Stimulated activated CD8-positive, alpha-beta memory T cell treated with anti-CD3 and anti-CD28 coated beads, Interleukin-4, amount 100 ng/mL, for 24 hours (primary cell): ENCODE results near the gene TOX2.

Source experiments
- DNase-seq: peaks from one replicate; pipeline ENCODE4 v3.0.0-alpha.2; 2020; ENCODE audit warnings: low read depth

The TOX2 gene

DNA sequence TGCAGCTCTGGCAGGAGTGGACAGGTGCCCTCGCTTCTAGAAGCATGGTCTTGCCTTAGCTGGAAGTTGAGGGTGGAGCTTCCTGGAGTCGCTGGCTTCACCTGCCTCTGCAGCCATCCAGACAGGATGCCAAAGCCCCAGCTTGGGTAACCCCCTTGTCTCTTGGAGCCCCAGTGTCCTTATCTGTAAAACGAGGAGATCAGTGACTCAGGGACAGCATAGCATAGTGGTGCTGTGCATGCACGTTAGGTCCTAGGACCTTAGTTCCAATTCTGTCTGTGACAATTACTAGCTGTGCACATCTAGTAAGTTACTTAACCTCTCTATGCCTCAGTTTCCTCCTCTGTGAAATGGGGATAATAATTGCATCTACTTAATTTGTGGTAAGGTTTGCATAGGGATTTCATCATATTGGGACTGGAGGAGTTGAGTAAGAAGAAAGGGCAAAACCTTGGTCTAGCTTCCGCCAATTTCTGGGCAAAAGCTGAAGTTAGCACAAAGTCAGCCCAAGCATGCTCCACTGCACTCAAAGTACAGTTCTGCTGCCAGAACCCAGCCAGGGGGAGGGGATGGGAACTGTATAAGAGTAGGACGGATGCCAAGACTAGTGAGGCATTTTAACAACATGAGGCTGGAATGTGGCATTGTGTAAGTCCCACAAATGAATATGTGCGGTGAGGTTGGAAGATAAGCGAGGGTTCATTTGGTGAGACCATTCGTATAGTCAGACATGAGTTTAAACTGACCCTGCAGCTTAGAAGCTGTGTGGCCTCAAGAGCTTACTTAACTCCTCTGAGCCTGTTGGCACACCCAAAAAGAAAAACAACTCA lies 24.5 kb downstream of the TOX2 start:
- DNase-seq, result no peak

DNA sequence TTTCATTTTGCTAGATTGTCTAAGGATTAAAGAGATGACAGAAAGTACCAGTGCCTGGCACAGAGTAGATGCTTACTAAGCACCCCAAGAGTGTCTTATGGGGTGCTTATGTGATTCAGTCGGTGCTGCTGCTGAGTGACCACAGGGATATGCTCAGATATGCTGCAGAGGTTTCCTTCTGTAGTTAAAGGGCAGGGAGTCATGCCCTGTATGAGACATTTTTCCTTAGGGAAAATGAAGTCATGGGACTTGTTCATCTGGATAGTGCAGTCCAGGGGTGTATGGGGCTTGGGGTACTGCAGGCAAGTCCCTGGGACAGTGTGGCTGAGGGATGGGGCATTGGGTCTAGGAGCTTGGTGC lies 25.1 kb downstream of the TOX2 start:
- DNase-seq, result no peak

DNA sequence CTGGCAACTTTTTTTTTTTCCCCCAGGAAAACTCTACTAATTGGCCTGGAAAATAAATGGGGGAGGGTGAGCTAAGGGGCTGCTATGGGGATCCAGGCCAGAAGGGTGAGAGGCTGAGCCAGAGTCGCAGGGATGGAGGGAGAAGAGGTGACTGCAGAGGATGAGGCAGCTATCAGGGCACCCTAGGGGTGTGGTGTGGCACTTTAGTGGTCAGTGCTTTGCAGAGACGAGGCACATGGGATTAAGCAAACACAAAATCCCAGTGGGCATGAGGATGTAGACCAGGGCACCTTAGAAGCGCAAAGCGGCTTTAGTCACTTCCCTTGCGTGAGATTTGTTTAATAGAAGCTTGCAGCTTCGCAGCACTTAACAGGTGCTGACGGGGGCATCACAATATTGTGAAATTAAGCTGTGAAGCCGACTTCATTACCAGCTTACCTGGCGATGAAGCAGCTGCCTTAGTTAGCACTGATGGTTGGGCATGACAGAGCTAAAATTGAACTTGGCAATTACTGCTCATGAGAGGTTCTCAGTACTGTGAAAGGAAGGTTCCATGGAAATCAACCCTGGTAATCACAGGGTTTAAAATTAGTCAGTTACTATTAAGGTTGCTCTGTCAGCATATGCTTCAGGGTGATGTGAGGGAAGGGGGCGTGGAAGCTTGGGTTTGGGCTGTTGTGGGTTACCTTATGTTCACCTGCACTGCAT lies 26.0 kb downstream of the TOX2 start:
- no peak for DNase-seq

DNA sequence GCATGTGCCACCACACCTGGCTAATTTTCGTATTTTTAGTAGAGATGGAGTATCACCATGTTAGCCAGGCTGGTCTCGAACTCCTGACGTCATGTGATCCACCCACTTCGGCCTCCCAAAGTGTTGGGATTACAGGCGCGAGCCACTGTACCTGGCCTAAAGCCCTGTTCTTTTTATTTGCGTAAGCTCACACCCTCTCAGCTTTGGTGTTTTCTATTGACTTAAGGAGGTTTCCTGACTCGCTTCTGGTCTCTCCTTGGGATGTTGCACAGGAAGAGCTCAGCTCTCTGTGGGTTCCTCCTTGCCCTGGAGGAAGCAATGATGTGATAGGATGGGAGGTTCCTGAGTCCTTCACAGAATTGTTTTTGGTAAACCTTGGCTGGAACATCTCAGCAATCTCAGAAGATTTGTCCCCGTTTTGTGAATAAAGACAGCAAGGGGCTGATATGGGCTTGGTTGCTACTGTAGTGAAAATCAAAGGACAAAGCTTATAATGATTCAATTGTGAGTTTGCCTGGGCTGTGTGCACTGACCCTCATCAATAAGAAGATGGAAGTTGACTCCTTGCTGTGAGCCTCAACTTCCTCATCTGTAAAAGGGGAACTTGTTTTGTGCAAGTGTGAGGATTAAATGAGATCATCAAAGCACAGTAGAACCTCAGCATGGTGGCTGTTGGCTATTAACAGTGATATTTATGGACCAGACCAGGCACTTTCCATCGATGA lies 27.0 kb downstream of the TOX2 start:
- DNase-seq, result no peak

DNA sequence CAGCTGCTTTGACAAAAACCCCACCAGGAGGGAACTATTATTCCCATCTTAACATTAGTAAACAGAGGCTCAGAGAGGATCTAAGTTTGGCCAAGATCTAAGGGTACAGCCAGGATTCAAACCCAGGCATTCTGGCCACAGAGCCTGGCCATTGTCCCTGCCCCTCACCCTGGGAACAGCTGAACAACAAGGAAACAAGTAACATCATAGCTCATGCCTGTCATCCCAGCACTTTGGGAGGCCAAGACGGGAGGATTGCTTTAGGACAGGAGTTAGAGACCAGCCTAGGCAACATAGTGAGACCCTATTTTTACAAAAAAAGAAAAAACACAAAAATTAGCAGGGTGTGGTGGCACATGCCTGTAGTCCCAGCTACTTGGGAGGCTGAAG lies 27.5 kb downstream of the TOX2 start:
- DNase-seq, result no peak

DNA sequence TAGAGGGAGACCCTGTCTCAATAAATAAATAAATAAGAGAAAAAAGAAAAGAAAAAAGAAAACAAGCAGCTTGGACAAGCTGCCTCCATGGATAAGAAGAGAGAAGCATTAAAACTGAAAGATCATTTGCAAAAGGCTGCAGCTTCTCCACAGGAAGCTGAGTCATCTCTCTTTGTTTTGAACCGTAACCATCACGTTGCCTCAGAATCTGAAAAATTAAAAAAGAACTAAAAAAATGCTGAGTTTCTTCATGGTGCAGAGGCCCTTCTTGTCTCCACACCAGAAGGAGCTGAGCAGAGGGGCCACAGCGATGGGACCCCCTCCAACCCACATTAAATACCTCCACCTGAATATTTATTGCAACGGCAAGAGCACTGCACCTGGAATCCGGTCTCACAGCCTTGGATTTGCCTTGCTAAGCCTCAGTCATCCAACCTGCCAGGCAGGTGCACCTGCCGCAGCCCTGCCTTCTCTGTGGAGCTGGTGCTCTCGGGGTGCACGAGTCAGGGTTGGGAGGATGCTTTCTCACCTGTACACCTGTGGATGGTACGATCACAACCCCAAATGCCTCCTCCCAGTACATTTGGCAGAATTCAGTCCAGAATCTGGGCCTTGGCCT lies 28.1 kb downstream of the TOX2 start:
- no peak for DNase-seq

DNA sequence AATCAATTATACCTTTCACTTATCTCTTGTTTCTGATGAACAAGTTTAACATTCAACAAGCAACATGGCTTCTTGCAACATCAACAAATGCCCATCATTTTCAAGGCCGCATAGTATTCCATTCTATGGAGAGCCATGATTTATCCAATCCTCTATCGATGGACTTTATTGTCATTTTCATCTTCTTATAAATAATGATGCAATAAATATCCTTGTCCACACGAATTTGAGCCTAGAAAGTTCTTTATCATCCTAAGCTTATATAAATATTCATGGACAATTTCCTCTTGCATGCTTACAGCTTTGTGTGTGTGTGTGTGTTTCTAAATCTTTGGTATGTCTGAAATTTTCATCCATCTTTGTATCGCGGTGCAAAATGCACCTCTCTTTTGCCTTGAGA lies 29.1 kb downstream of the TOX2 start:
- DNase-seq, result no peak

DNA sequence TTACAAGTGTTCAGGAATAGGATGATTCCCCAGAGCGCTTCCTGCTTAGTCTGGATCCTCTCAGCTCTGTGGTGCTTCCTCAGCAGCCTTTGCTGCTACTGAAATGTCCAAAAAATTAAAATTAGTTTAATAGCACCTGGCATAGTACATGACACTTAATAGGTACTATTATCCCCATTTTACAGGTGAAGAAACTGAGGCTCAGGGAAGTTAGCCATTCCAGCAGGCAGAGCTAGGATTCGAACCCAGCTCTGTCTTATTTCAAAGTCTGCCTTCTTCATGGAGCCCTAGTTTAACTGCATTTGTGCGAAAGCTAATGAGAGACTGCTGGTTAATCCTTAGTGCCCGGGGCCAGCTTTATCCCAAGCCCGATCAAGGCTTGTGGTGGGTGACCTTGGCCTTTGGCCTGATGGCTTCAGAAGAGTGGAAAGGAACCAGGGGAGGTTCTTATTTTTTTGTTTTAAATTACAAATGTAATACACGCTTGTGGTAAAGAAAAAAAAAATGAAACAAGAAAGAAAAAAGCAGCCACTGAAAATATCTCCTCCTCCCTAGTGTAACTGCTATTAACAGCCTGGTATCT lies 30.1 kb downstream of the TOX2 start:
- no peak for DNase-seq

DNA sequence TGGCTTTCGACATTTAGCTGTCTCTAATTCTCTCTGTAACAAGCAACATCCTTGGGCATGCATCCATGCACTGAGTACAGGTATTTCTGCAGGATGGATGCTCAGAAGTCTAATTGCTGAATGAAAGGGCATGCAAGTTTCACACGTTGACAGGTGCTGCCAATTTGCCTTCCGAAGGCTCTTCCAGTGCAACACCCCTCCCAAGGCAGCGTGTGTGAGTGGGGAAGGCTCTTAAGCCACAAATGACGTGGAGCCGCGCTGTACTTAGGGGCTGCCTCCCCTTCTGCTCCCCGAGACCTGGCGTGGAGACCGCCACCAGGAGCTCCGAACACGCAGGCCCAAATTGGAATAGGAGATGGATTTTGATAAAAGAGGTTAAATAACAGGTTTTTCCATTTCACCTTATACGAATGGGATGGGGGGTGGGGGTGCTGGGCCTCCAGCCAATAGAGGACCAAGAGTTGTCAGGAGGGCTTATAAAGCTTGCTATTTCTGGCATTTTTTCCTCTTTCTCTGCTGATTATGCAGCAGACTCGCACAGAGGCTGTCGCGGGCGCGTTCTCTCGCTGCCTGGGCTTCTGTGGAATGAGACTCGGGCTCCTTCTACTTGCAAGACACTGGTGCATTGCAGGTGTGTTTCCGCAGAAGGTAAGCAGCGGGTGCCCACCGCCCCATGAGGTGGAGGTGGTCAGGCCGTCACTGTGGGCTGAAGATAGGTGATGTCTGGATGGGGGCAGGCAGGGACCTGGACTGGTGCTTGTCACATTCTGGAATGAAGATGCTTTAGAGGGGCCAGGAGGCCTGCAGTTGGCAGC lies 30.9 kb downstream of the TOX2 start:
- DNase-seq, result no peak

DNA sequence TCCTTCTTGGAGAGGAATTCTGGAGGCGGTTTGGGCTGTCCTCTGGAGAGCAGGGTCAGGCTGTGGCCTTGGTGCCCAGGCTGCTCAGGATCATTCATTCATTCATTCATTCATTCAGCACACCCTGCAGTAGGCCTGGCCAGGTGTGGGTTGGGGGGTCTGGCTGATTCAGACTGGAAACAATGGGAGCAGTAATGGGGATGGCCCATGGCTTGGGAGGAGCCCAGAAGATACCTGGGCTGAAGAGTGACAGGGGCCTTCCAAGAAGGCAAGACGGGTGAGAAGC lies 31.5 kb downstream of the TOX2 start:
- DNase-seq, result no peak

DNA sequence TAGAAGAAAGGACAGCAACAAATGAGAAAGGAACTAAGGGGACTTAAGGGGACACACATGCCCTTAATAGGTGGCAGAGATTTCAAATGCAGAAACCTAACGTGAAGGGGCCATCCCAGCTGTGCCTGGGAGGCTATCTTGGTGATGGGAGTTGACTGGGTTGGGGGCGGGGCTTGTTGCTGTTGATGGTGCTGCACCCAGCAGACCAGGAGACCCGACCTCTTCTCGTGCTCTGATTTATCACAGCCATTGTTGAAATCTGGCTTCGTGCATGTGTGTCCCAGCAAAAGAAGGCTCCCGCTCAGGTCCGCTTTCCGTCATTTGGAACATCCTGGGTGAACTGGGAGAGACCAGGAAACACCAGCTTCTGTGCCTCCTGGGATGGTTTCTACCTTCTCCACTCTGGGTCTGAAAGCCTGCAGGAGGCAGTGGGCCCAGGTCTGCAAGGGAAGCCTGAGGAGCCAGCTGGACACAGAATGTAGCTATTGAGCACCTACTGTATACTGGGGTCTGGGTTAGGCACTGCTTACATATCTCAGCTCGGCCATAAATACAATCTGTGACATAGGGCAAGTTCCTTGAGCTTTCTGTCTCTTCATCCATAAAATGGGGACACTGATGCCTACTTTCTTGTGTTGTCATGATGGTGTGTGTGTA lies 32.1 kb downstream of the TOX2 start:
- no peak for DNase-seq

DNA sequence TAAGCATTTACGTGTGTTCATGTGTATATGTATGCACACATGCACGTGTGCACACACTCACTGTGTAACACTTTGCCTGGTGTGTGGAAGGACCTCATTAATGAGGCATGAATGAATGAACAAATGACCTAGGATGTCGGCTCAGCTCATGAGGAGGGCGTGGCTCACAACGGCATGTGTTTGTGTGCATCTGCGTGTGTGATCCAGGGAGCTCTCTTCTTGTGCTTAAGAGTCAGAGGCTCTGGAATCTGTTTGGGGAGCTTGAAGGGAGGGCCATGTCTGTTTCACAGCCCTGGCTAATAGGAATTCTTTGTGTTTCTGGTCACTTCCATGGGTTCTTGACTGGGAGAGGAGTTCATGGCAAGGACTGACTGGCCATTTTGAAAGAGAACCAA lies 32.7 kb downstream of the TOX2 start:
- no peak for DNase-seq

DNA sequence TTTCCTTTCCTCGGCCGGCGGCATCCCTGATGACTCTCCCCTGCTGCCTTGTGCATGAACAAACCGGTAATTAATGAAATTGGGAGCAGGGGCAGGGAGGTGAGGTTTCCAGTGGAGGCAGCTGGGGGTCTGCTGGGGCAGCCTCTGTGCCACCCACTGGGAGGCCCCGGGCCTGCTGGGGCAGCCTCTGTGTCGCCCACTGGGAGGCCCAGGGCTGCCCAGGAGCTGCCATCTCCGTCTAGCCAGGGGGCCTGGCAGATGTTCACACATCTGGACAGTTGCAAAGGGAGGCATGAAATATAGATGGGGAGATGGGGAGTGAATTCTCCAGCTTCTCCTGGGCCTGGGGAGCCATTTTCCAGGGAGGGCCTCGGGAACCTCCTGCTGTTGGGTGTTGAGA lies 33.8 kb downstream of the TOX2 start:
- no peak for DNase-seq

DNA sequence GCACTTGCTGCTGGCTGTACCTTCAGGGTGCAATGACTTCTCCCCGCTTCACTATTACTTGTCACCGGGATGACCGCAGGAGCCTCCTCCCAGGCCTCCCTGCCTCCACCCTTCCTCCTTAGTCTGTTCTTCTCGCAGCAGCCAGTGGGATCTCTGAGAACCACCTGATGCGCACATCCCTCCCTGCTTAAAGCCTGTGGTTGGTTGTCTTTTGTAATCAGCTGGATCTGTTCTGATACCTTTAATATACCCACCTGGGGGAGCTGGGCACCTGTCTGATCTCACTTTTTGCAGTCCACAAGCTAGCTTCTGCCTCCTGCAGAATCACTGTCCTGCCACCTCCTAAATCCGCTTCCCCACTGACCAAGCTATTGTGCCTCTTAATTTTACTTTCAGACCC lies 34.6 kb downstream of the TOX2 start:
- DNase-seq, result no peak

DNA sequence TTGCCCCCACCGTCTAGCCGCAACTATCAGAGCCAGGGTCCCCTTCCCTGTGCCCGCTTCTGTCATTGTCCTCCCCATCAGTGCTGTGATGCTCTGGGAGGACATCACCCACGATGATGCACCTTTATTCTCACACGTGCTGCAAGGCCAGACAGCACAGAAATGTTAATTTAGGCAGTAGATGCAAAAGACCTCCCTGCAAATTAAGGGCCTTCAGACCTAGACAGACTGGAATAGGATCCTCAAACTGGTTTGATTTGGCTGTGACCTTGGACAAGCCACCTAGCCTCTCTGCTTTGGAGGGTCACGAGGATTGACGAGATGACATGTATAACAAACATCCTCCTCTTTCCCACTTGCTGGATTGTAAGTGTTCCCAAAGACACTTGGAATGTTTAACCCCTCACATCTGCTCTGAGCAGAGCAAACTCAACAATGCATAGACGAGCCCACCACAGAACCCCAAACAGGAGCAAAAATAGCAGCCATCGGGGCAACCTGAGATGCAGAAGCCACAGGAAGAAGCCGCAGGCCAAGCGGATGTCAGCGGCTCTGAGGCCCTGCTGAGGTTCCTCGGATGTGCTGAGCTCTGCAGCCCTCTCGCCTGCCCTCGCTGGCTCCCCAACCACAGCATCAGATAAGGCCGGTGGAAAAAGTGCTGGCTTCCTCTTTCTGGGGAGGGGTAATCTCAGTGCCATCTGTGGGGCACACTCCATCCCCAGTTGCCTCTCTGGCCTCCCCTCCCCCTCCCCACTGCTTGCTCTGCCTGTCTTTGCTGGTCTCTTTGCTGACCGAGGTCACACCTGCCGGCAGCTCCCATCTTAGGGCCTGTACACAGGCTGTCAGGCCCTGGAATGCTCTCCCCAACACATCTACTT lies 35.3 kb downstream of the TOX2 start:
- DNase-seq, result peak; percentile 51

DNA sequence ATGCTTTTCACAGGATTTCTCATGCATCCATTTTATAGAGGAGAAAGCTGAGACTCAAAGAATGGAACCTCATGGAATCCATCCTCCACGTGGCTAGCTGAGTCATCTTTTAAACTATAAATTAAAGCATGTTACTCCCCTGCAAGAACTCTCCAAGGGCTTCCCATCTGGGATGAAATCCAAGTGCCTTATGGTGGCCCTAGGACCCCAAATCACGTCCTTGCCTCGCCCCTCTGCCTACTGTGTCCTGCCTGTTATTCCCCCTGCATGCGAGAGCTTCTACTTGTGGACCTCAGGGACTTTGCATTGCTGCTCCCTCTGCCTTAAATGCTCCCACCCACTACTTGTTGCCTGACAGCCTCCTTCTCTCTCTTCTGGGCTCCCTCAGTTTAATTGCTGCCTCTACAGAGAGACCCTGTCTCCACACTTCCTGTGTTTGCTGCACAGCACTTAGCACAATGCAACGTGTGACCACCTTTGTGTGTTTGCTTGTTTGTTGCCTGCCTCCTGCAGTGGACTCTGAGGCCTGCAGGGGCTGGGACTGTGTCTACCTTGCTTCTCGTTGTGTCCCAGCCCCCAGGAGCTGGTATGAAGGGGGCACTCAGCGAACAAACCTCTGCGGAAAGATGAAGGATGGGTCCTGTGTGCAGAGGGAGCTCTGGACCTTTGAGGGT lies 39.4 kb downstream of the TOX2 start:
- DNase-seq, result no peak

DNA sequence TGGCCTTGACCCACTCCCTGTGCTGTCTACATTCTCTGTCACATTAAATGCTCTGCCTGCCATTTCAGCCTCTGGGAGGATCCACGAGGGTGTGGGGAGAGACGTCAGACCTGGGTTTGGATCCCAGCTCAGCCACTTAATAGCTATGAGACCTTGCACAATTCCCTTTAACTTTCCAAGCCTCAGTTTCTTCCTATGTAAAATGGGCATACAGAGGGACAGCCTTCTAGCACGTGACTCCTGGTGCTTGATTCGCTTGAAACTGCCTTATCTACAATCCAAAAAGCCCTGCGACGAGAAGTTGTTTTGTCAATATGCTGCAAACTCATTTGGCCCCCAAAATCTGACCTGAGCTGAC lies 40.0 kb downstream of the TOX2 start:
- DNase-seq, result no peak

DNA sequence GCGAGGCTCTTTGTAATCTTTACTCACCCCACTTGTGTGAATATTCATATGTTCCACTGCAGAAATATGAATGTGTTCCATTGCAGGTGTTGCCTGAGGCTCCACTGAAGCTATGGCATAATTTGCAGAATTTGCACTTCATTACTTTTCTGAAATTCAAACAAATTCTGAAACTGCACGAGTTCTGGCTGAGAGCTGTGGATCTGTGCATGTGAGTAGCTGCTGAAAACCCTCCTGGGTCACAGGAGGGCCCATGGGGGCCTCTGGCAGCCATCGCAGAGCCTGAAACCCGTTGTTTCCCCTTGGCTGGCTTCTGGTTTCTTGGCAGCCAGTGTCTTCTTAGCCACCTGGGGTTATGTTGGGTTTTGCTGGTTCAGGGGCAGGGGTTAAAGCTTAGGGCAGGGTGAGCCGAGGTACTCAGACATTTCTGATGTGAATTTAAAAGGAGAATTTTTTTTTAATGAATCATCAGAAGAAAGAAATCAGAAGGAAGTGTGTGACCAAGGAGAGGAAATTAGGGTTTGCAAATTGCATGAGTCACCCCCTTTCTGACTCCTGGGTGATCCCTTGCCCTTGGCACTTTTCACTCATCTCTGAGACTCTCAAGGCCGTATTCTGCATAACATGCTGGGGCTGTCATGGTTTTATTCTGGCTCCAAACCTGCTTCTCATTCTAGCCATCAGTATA lies 40.6 kb downstream of the TOX2 start:
- no peak for DNase-seq

DNA sequence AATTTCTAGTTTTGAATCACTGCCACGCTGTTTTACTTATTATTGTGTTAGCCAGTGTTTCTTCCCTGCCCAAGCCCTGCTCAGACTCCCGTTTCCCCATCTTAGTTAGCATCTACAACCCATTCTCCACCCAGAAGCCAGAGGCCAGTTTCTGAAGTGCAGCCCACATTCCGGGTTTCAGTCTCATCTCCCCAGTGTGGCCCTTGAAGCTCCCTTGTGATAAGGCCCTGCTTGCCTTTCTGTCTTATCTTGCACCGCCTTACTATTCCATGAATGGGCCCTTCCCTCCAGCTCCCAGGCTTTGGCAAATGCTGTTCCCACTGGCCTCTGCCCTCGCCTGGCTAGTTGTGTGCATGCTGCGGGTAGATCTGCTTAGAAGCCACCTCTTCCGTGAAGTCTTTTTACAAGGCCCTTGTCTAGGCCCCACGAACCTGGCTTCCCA lies 41.1 kb downstream of the TOX2 start:
- DNase-seq, result no peak
